Right renal cortex interstitium (tissue), 3 donors: ENCODE data around the gene ARHGAP8. TPM values are rescaled to one million over a fixed set of nuclear protein-coding genes. Genes with fewer than 3 reads are reported as not detected.
"Not testable (repeated sequence)": the region's sequence is repeated elsewhere in the genome, so short reads cannot be mapped to it uniquely, and the experiment has no call there.

Experiments used
- DNase-seq, 3 donors: peaks; one replicate each; pipeline ENCODE4 v3.0.0-alpha.2; 2013; ENCODE audit warnings: low read depth in 3 of 3, low spot score in 2 of 3
- polyA plus RNA-seq, 3 donors: library from polyadenylated mRNA; unstranded; fragments of 120-200 nt; gene quantifications; one replicate each; pipeline ENCODE4 v1.2.1, GENCODE V29; 2013; ENCODE audit not compliant: insufficient read length in 3 of 3

Gene ARHGAP8
- polyA plus RNA-seq, 3 donors: 21.7 to 23.9 (median 23.4) TPM

GRCh38 chr22:44848296-44848741 is 95.9 kb downstream of the ARHGAP8 start:
- no peak for DNase-seq

GRCh38 chr22:44848791-44849420 is 96.5 kb downstream of the ARHGAP8 start:
- DNase-seq: no peak

- no peak for DNase-seq
These were observed 98.6 kb downstream of the ARHGAP8 start for GRCh38 chr22:44850946-44851345.

- not testable (repeated sequence) for DNase-seq
These were observed 102.3 kb downstream of the ARHGAP8 start for GRCh38 chr22:44854641-44855040.

- no peak for DNase-seq
These were observed 103.5 kb downstream of the ARHGAP8 start for GRCh38 chr22:44855855-44856254.

- DNase-seq: not testable (repeated sequence)
These were observed 106.4 kb downstream of the ARHGAP8 start for GRCh38 chr22:44858819-44859218.

- DNase-seq: no peak
These were observed 107.3 kb downstream of the ARHGAP8 start for GRCh38 chr22:44859641-44860040.

- no peak for DNase-seq
These were observed 107.9 kb downstream of the ARHGAP8 start for GRCh38 chr22:44860311-44860710.

- no peak for DNase-seq
These were observed 108.9 kb downstream of the ARHGAP8 start for GRCh38 chr22:44861245-44861644.

GRCh38 chr22:44862281-44862680 is 109.9 kb downstream of the ARHGAP8 start:
- DNase-seq: no peak

GRCh38 chr22:44862981-44863860 is 110.8 kb downstream of the ARHGAP8 start:
- no peak for DNase-seq

GRCh38 chr22:44865193-44866057 is 113.0 kb downstream of the ARHGAP8 start:
- no peak for DNase-seq

GRCh38 chr22:44869196-44869595 is 116.8 kb downstream of the ARHGAP8 start:
- no peak for DNase-seq

- no peak for DNase-seq
These were observed 117.6 kb downstream of the ARHGAP8 start for GRCh38 chr22:44870021-44870420.

- no peak for DNase-seq
These were observed 119.4 kb downstream of the ARHGAP8 start for GRCh38 chr22:44871782-44872181.

- DNase-seq: no peak
These were observed 124.5 kb downstream of the ARHGAP8 start for GRCh38 chr22:44876921-44877320.

- no peak for DNase-seq
These were observed 126.3 kb downstream of the ARHGAP8 start for GRCh38 chr22:44878483-44879300.

GRCh38 chr22:44879301-44879680 is 126.9 kb downstream of the ARHGAP8 start:
- no peak for DNase-seq

- no peak for DNase-seq
These were observed 128.4 kb downstream of the ARHGAP8 start for GRCh38 chr22:44880610-44881290.

GRCh38 chr22:44881624-44882023 is 129.2 kb downstream of the ARHGAP8 start:
- no peak for DNase-seq
